ACHN (cell line): Measurements from ENCODE around the gene DLG2.
"Not testable (repeated sequence)": the region's sequence is repeated elsewhere in the genome, so short reads cannot be mapped to it uniquely, and the experiment has no call there.

Experiments used
- DNase-seq: peaks from one replicate; pipeline ENCODE4 v3.0.0-alpha.2; 2015
- in situ Hi-C: cut with HindIII; loops from 2 replicates; pipeline ENCODE4 v1.10.0; 2017; ENCODE audit warnings: low sequenced_read_pairs, low pct_ligation_motif_present, low pct_unique_long_range_greater_than_20kb

Gene DLG2

GRCh38 chr11:84865791-84866535, 761.2 kb downstream of the DLG2 start:
- no peak for DNase-seq

GRCh38 chr11:84865257-84865656, 761.9 kb downstream of the DLG2 start:
- in situ Hi-C loops, result no loop called here
- peak; percentile 19 for DNase-seq

More at GRCh38 chr11:84865791-84866535, 761.2 kb downstream of the DLG2 start:
- in situ Hi-C loops, result no loop called here

GRCh38 chr11:84857746-84858145, 769.4 kb downstream of the DLG2 start:
- DNase-seq, result no peak
- in situ Hi-C loops, result no loop called here

- peak; percentile 48 for DNase-seq
- in situ Hi-C loops, result no loop called here
Measured at GRCh38 chr11:84855508-84856245, 771.5 kb downstream of the DLG2 start.

- no peak for DNase-seq
- in situ Hi-C loops, result no loop called here
Measured at GRCh38 chr11:84854498-84854880, 772.7 kb downstream of the DLG2 start.

- DNase-seq, result no peak
- in situ Hi-C loops, result no loop called here
Measured at GRCh38 chr11:84853841-84854497, 773.2 kb downstream of the DLG2 start.

DNA sequence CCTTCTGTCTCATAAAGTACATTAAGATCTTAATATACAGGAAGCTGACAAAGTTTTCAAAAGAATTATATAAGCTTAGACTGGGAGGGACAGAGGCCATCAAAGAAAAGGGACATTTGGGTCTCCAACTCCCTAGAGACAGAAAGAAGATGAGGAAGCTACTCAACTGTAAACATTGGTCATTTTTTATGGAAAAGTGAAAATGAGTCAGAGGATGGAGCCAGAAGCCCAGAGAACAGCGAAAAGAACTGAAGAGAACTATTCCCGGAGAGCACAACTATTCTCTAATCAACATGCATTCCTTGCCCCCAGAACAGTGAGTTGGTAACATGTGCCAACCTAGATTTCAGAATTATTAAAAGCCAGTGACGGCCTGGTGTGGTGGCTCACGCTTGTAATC, 779.3 kb downstream of the DLG2 start:
- no peak for DNase-seq
- in situ Hi-C loops, result no loop called here

- in situ Hi-C loops, DNase-seq: not testable (repeated sequence)
Measured at GRCh38 chr11:84840201-84840600, 786.9 kb downstream of the DLG2 start.

- no peak for DNase-seq
- in situ Hi-C loops, result no loop called here
Measured at GRCh38 chr11:84837402-84838069, 789.6 kb downstream of the DLG2 start.

DNA sequence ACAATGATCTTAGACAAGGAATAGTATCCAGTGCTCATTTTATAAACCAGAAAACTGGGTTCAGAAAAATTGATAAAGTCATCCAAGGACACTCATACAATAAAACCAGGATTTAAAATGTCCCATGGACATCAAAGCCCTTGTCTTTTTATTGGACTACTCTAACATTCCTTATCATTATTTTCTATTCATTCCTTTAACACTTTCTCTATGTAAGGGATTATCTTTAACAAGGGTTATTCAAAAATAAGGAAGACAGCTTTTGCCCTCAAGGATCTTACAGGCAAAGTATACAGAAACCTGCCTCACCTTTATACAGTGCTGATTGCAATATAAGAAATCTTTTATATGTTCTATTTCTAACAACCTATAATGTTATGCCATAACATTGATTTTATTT, 790.8 kb downstream of the DLG2 start:
- in situ Hi-C loops, result no loop called here
- no peak for DNase-seq

GRCh38 chr11:84833488-84834088, 793.6 kb downstream of the DLG2 start:
- DNase-seq, result no peak
- in situ Hi-C loops, result no loop called here

GRCh38 chr11:84830372-84830771, 796.8 kb downstream of the DLG2 start:
- no peak for DNase-seq
- in situ Hi-C loops, result no loop called here

DNA sequence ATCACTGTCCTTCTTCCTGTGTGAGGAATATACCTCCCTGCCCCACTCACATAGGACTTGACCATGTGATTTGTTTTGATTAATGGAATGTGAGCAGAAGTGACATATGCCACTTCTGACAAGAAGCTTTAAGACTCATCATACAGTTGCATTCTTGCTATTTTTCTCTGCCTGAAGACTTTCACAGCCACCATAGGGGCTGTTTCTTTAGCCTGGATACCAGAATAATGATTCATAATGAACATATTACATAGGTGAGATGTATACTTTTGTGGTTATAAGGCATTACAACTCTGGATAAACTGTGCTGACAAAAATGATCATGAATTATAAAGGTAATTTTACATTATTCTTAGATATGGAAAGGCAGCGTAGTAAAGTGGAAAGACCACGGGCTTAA, 798.0 kb downstream of the DLG2 start:
- no peak for DNase-seq
- in situ Hi-C loops, result no loop called here

- in situ Hi-C loops, result no loop called here
- DNase-seq, result no peak
Measured at GRCh38 chr11:84828616-84829015, 798.5 kb downstream of the DLG2 start.

DNA sequence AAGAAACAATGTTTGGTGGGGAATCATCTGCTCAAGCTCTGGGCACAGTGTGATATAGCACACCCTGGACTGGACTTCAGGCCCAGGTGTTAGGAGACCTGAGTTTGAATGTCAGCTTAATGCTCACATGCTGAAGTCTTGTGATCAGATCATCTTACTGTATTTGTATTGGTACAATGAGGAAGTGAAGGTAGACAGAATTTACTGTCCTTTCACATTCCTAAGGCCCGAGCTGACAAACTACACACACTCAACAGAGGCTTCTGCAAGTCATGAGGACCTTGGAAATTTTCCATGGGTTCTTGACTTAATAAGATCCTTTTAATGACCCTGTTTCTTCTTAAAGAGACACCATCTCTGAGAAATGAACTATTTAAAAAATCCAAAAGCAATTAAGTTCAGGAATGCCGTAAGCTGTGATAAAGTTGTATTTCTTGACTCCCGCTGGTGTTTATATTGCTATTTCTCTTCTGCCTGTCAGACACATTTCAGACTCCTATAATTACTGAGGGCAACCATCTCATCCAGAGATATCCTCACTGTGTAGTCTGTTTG, 802.0 kb downstream of the DLG2 start:
- in situ Hi-C loops, result no loop called here
- DNase-seq, result no peak

DNA sequence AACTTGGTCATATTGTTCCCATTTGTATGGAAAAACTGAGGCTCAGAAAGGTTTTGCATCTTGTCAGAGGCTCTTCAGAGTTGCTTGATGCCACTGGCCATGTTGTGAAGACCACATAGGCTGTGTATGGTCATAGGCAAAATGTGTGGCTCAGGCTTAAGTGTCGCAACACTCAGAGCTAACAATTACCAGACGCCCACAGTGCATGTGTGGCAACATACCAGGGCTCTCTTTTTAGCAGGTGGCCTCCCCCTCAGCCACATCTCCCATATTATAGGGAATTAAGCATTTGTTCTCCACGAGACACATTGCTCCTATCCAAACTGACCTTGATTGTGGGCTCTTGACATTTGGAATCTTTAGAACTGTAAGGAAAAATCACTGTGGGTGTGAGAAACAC, 802.5 kb downstream of the DLG2 start:
- DNase-seq, result no peak
- in situ Hi-C loops, result no loop called here

DNA sequence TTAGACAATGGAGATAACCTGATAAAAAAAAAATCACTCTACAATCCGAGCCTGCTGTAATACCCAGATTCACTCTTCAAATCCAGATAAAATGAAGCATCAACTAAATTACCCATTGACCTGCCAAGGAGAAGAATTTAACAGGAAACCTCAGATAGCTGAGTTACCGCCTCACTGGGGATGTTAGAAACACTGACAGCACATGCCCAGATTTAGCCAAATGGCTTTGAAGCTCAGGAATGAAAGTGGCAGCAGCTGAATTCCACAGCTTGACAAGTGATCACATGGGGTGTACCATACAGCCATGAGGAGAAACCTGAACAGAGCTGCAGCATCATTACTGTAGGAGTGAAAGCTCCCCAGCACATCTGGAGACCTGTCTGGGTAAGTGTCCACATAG, 807.6 kb downstream of the DLG2 start:
- DNase-seq, result no peak
- in situ Hi-C loops, result no loop called here

- no peak for DNase-seq
- in situ Hi-C loops, result no loop called here
Measured at GRCh38 chr11:84819128-84819527, 808.0 kb downstream of the DLG2 start.
